Measurements from ENCODE around the gene TNFAIP8L1.

The TNFAIP8L1 gene

DNA sequence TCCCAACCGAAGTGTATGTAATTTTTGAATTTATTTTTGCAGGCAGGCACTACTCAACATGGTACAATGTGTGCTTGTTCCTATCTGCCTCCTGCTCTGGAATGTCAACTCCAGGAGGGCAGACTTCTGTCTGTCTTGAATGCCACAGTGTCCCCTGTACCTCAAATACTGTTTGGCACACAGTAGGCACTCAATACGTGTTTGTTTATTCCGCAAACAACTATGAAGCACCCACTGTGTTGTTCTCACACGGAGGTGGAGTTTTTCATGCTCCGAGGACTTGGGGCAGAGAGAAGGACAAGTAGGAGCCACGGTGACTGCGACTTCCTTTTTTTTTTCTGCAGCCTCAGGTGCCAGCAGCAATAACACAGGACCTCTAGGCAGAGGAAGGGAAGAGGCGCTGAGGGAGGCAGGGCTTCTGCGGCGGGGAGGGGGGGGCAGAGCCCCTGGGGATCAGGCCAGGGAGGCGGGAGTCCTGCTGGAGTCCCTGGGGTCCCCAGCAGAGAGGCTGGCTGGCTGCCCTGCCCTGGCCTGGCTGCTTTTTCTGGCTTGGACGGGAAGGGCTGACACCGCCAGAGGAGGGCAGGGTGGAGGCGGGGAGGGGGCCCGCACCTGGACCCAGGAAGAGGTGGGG is 29.3 kb upstream of the TNFAIP8L1 start:
- DNase-seq (ENCODE audit: low read depth): no peak

DNA sequence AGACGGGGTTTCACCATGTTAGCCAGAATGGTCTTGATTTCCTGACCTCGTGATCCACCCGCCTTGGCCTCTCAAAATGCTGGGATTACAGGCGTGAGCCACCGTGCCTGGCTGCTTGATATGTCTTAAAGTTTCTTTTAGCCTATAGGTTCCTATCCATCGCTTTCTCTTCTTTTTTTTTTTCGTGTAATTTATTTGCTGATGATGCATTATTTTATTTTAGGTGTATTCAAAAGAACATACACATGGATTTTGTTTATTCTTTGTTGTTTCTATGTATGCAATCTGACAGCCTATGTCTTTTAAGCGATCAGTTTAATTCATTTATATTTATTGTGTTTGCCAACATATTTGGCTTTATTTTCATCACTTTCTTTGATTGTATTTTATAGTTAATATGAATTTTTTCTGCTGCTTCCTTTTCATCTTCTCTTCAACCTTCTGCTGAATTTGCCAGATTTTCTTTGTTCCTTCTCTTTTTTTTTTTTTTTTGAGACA is 26.0 kb upstream of the TNFAIP8L1 start:
- TF ChIP-seq, protein P1, sequence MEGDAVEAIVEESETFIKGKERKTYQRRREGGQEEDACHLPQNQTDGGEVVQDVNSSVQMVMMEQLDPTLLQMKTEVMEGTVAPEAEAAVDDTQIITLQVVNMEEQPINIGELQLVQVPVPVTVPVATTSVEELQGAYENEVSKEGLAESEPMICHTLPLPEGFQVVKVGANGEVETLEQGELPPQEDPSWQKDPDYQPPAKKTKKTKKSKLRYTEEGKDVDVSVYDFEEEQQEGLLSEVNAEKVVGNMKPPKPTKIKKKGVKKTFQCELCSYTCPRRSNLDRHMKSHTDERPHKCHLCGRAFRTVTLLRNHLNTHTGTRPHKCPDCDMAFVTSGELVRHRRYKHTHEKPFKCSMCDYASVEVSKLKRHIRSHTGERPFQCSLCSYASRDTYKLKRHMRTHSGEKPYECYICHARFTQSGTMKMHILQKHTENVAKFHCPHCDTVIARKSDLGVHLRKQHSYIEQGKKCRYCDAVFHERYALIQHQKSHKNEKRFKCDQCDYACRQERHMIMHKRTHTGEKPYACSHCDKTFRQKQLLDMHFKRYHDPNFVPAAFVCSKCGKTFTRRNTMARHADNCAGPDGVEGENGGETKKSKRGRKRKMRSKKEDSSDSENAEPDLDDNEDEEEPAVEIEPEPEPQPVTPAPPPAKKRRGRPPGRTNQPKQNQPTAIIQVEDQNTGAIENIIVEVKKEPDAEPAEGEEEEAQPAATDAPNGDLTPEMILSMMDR (IDR thresholded peaks at IDR 0.05; ENCODE audit: low read length, missing control alignments): no peak
- no peak for DNase-seq (ENCODE audit: low read depth)
- no peak overlapping the region for H3K4me3 ChIP-seq (replicated peaks; ENCODE audit: low read depth, low read length)

More for the DNA sequence above, 29.3 kb upstream of the TNFAIP8L1 start:
- TF ChIP-seq, protein P1 (IDR thresholded peaks at IDR 0.05; ENCODE audit: low read length, missing control alignments): no peak
- H3K4me3 ChIP-seq (replicated peaks; ENCODE audit: low read depth, low read length): no peak overlapping the region

DNA sequence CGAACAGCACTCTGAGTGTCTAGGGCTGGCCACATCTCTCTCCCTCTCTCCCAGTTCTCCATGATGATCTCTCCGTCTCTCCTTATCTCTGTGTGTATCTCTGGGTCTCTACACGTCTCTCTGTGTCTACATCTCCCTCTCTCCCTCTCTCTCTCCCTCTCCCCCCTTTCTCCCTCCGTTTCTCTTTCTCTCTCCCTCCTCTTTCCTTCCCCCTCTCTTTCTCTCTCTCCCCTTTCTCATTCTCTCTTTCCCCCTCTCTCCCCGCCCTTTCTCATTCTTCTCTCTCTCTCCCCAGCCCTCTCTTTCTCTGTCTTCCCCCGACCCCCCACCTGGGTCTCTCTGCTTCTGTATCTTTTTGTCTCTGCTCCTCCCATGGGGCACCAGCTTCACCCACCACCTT is 21.3 kb upstream of the TNFAIP8L1 start:
- TF ChIP-seq, protein P1 (IDR thresholded peaks at IDR 0.05; ENCODE audit: low read length, missing control alignments): no peak
- H3K4me3 ChIP-seq (replicated peaks; ENCODE audit: low read depth, low read length): no peak overlapping the region
- no peak for DNase-seq (ENCODE audit: low read depth)

DNA sequence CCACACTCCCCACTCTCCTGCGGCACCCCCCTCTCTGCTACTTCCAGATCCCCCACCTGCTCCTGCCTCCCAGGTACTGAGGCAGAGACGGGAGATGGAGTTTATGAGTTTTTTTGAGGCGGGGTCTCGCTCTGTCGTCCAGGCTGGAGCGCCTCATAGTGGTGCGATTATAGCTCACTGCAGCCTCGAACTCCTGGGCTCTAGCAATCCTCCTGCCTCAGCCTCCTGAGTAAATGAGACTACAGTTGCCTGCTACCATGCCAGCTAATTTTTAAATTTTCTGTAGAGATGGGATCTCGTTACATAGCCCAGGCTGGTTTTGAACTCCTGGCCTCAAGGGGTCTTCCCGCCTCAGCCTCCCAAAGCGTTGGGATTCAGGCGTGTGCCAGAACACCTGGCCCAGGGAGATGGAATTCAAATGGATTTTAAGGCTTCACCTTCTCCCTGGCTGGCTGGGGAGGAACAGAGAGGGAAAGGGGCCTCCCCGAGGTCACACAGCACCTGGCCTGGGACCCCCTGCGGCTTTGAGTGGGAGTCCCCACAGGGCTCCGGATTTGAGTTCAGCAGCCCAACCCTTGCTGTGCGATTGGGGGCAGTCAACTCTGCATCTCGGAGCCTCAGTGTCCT is 19.5 kb upstream of the TNFAIP8L1 start:
- TF ChIP-seq, protein P1 (IDR thresholded peaks at IDR 0.05; ENCODE audit: low read length, missing control alignments): no peak
- DNase-seq (ENCODE audit: low read depth): no peak
- H3K4me3 ChIP-seq (replicated peaks; ENCODE audit: low read depth, low read length): no peak overlapping the region

DNA sequence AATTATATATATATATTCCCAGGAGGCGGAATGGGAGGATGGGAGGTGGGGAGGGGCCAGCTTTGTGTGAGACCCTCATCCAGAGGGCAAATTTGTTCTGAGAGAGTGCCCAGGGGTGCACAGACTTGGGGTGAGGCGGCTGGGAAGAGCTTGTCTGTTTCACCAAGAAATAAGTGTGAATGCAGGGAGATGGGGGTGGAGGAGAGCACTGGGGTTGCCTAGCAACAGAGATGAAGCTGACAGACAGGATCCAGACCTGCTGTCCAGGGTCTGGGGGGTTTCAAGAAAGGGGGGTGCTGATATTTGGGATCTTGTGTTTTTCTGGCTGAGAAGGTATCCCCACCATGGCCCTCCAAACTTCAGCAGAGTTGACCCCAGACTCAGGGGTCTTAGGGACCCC is 18.6 kb upstream of the TNFAIP8L1 start:
- TF ChIP-seq, protein P1 (IDR thresholded peaks at IDR 0.05; ENCODE audit: low read length, missing control alignments): no peak
- DNase-seq (ENCODE audit: low read depth): no peak

DNA sequence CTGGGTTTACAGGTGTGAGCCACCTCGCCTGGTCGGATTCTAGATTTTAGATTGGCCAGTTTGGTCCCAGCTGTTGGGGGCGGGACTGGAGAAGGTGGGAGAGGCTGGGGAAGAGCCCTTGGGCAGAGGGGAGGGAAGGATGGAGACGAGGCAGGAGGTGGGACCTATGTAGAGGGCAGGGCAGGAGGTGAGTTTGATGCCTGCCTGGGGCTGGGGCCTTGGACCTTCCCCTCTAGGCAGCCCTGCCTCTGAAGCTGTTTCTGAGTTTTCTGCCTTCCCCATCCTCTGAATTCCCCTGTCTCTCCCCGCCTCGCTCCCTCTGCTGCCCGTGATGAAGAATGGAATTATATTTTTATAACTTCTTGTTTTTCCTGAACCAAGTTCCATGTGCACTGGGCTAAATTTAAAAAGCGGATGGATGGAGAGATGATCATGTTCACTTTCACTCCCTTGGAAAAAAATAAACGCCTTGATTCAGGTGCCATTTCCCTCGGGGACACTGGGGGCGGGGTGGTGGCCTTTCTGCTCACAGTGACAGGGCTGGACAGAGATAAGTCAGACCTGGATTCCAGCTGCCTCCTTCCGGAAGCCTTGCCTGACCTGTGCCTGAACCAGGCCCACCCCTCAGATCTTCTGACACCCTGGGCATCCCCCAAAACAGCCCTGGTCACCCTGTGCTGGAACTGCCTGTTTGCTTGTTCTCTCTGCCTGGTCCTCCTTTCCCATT is 16.5 kb upstream of the TNFAIP8L1 start:
- TF ChIP-seq, protein P1 (IDR thresholded peaks at IDR 0.05; ENCODE audit: low read length, missing control alignments): no peak
- no peak overlapping the region for H3K4me3 ChIP-seq (replicated peaks; ENCODE audit: low read depth, low read length)
- no peak for DNase-seq (ENCODE audit: low read depth)

More for the DNA sequence above, 18.6 kb upstream of the TNFAIP8L1 start:
- no peak overlapping the region for H3K4me3 ChIP-seq (replicated peaks; ENCODE audit: low read depth, low read length)

Measured in fibroblast of pulmonary artery (primary cell).